Activated CD8-positive, alpha-beta memory T cell treated with anti-CD3 and anti-CD28 coated beads for 48 hours (primary cell): Measurements from ENCODE around the gene ATP8B3.

Source experiments
- DNase-seq, 3 experiments: peaks; one replicate each; pipeline ENCODE4 v3.0.0-alpha.2; 2020; ENCODE audit warnings: low read depth in 2 of 3, low spot score in 2 of 3

Gene ATP8B3

GRCh38 chr19:1851654-1852580 is 39.8 kb upstream of the ATP8B3 start:
- no peak for DNase-seq

- DNase-seq = no peak
These were observed 39.0 kb upstream of the ATP8B3 start for GRCh38 chr19:1850809-1851653.

- no peak for DNase-seq
These were observed 37.9 kb upstream of the ATP8B3 start for GRCh38 chr19:1849886-1850398.

GRCh38 chr19:1849132-1849474 is 37.0 kb upstream of the ATP8B3 start:
- no peak for DNase-seq

- peak; percentile 89 to 98 (median 98) for DNase-seq
These were observed 36.5 kb upstream of the ATP8B3 start, which contains the start of gene REXO1 for GRCh38 chr19:1848399-1849131. TSS of gene REXO1 (minus strand) at chr19:1848483. CDS start at chr19:1848358, 125 bp downstream.

- DNase-seq = no peak
These were observed 35.8 kb upstream of the ATP8B3 start for GRCh38 chr19:1847684-1848398.

- no peak for DNase-seq
These were observed 35.2 kb upstream of the ATP8B3 start for GRCh38 chr19:1847348-1847683.

- DNase-seq = no peak
These were observed 34.6 kb upstream of the ATP8B3 start for GRCh38 chr19:1846517-1847204.

- DNase-seq = no peak
These were observed 33.6 kb upstream of the ATP8B3 start for GRCh38 chr19:1845642-1846041.

GRCh38 chr19:1845125-1845515 is 33.0 kb upstream of the ATP8B3 start:
- no peak for DNase-seq

GRCh38 chr19:1844513-1845124 is 32.5 kb upstream of the ATP8B3 start:
- DNase-seq = no peak

- no peak for DNase-seq
These were observed 31.7 kb upstream of the ATP8B3 start for GRCh38 chr19:1843646-1844394.

- no peak for DNase-seq
These were observed 31.0 kb upstream of the ATP8B3 start for GRCh38 chr19:1843116-1843515.

GRCh38 chr19:1841209-1841924 is 29.3 kb upstream of the ATP8B3 start:
- DNase-seq = no peak

- no peak for DNase-seq
These were observed 28.6 kb upstream of the ATP8B3 start for GRCh38 chr19:1840541-1841115.

GRCh38 chr19:1839658-1840540 is 27.8 kb upstream of the ATP8B3 start:
- DNase-seq = no peak

- DNase-seq = peak in 2 of 3 experiments; percentile 57 to 69
These were observed 25.6 kb upstream of the ATP8B3 start for GRCh38 chr19:1837625-1838105.
